Fibroblast of lung (primary cell): Measurements from ENCODE around the gene IGSF21. TPM values are rescaled to one million over a fixed set of nuclear protein-coding genes. Genes with fewer than 3 reads are reported as not detected.

Experiments
- DNase-seq, 2 donors: peaks; one replicate each; pipeline versions ENCODE4 v3.0.0 to v3.0.0-alpha.2; 2010; ENCODE audit warnings: low read depth in 2 of 2
- H2AFZ ChIP-seq: 2 replicates; pipeline ENCODE4 v1.5.1; 2012; ENCODE audit warnings: low read length, control low read depth, inconsistent platforms
- H3K27ac ChIP-seq: 2 replicates; pipeline ENCODE4 v1.5.1; 2011; ENCODE audit warnings: low read length, control low read depth; ENCODE audit not compliant: insufficient read depth
- H3K27me3 ChIP-seq: 2 replicates; pipeline ENCODE4 v1.5.1; 2011; ENCODE audit warnings: mild to moderate bottlenecking, low read length; ENCODE audit not compliant: control insufficient read depth, insufficient read depth
- H3K36me3 ChIP-seq: 2 replicates; pipeline ENCODE4 v1.5.1; 2011; ENCODE audit warnings: low read length; ENCODE audit not compliant: control insufficient read depth, insufficient read depth
- H3K4me1 ChIP-seq: 2 replicates; pipeline ENCODE4 v1.5.1; 2011; ENCODE audit warnings: low read length; ENCODE audit not compliant: control insufficient read depth, insufficient read depth; ENCODE audit errors: extremely low read depth
- H3K4me2 ChIP-seq: 2 replicates; pipeline ENCODE4 v1.5.1; 2011; ENCODE audit warnings: low read length, control low read depth; ENCODE audit not compliant: insufficient read depth; ENCODE audit errors: extremely low read depth
- H3K4me3 ChIP-seq, 4 experiments: fragments of 200-600 bp in 1 of 4; sonication (generic) in 1 of 4; replicated peaks in 1 of 4; 2 replicates each; pipeline ENCODE4 v1.5.1; 2011 to 2016; ENCODE audit warnings: low read length in 4 of 4, low read depth in 3 of 4, mild to moderate bottlenecking in 3 of 4, control low read depth in 2 of 4, inconsistent platforms in 1 of 4, mixed read lengths in 1 of 4; ENCODE audit not compliant: insufficient read depth in 1 of 4; ENCODE audit errors: control extremely low read depth in 1 of 4
- H3K79me2 ChIP-seq: 2 replicates; pipeline ENCODE4 v1.5.1; 2012; ENCODE audit warnings: mild to moderate bottlenecking, low read length, inconsistent platforms; ENCODE audit not compliant: control insufficient read depth, insufficient read depth
- H3K9ac ChIP-seq: 2 replicates; pipeline ENCODE4 v1.5.1; 2011; ENCODE audit warnings: mild to moderate bottlenecking, low read length, control low read depth; ENCODE audit not compliant: insufficient read depth
- H3K9me3 ChIP-seq: 2 replicates; pipeline ENCODE4 v1.5.1; 2012; ENCODE audit warnings: low read depth, low read length; ENCODE audit not compliant: control insufficient read depth, insufficient read depth
- H4K20me1 ChIP-seq: 2 replicates; pipeline ENCODE4 v1.5.1; 2011; ENCODE audit warnings: low read length; ENCODE audit not compliant: control insufficient read depth, insufficient read depth; ENCODE audit errors: extremely low read depth
- EZH2 ChIP-seq: IDR thresholded peaks from 2 replicates; pipeline ENCODE4 v1.5.1; 2012; ENCODE audit warnings: low read length, control low read depth, mild to moderate bottlenecking; ENCODE audit errors: missing control alignments
- polyA plus RNA-seq, 2 donors: library from polyadenylated mRNA; depleted of rRNA in 1 of 2; stranded (reverse) in 1 of 2; unstranded in 1 of 2; fragments of >200 nt; gene quantifications; 2 replicates each; pipeline ENCODE4 v1.2.1, GENCODE V29; 2011 to 2012; ENCODE audit warnings: missing spikeins in 1 of 2
- total RNA-seq: library from RNA; depleted of rRNA; stranded (reverse); fragments of >200 nt; gene quantifications from 2 replicates; pipeline ENCODE4 v1.2.1, GENCODE V29; 2014
- TF ChIP-seq, protein P1 (sequence below), 2 donors: IDR thresholded peaks in 1 of 2; conservative IDR thresholded peaks in 1 of 2; 1 replicate in 1 of 2; 2 replicates in 1 of 2; pipeline ENCODE4 v1.5.1; 2011 to 2012; ENCODE audit warnings: low read length in 2 of 2, control low read depth in 1 of 2, inconsistent platforms in 1 of 2, low read depth in 1 of 2, mild to moderate bottlenecking in 1 of 2

Gene IGSF21
- total and polyA plus RNA-seq, 2 donors (not counting 1 experiment from before 2014, with no cell fraction given), result not detected

DNA sequence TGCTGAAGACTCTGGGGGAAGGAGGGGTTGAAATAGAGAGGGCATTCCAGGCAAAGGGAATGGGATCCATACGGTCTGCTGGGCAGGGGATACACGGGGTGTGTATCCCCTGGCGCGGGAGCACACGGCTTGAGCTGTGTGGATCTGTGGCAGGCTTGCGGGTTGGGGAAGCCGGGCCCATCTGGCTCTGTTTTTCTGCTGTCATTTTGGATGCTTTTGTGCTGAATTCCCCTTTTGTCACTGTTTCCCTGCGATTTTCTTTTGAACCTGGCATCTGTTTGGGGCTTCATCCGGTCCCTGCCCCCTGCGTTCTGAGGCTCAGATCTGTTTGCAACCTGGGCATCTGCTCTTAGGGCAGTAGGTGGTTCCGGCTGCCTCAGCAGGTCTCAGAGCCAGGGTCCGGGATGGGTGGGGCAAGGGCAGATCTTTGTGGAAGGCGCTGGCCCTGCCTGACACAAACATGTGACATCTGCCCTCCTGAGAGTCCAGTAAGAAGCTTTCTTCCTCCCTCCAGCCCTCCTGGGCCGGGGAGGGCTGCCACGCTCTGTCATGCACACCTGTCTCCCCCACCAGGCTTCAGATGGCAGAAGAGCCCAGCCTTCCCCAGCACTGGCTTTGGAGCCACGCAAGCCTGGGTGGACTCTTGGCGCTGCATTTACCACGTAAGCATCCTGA, 84.0 kb downstream of the IGSF21 start:
- no peaks in the 10 kb centered on the region for H3K4me1 ChIP-seq
- no peak overlapping the region for H3K4me3 ChIP-seq
- no peak for DNase-seq
- H3K9me3 ChIP-seq, result no peaks in the 10 kb centered on the region
- H3K79me2 ChIP-seq, result no peaks in the 10 kb centered on the region
- TF ChIP-seq, protein P1, sequence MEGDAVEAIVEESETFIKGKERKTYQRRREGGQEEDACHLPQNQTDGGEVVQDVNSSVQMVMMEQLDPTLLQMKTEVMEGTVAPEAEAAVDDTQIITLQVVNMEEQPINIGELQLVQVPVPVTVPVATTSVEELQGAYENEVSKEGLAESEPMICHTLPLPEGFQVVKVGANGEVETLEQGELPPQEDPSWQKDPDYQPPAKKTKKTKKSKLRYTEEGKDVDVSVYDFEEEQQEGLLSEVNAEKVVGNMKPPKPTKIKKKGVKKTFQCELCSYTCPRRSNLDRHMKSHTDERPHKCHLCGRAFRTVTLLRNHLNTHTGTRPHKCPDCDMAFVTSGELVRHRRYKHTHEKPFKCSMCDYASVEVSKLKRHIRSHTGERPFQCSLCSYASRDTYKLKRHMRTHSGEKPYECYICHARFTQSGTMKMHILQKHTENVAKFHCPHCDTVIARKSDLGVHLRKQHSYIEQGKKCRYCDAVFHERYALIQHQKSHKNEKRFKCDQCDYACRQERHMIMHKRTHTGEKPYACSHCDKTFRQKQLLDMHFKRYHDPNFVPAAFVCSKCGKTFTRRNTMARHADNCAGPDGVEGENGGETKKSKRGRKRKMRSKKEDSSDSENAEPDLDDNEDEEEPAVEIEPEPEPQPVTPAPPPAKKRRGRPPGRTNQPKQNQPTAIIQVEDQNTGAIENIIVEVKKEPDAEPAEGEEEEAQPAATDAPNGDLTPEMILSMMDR (conservative IDR thresholded peaks at IDR 0.05 in 1 of 2, IDR thresholded peaks at IDR 0.05 in 1 of 2; ENCODE audit: low read depth in 1 of 2, low read length in 2 of 2), result no peak
- TF ChIP-seq EZH2, result no peak
- no peak overlapping the region for H3K27ac ChIP-seq
- no peaks in the 10 kb centered on the region for H4K20me1 ChIP-seq
- no peak overlapping the region for H3K9ac ChIP-seq
- H3K4me2 ChIP-seq, result no peak overlapping the region
- H3K27me3 ChIP-seq, result no peaks in the 10 kb centered on the region
- H2AFZ ChIP-seq, result no peak overlapping the region
- H3K36me3 ChIP-seq, result no peaks in the 10 kb centered on the region

DNA sequence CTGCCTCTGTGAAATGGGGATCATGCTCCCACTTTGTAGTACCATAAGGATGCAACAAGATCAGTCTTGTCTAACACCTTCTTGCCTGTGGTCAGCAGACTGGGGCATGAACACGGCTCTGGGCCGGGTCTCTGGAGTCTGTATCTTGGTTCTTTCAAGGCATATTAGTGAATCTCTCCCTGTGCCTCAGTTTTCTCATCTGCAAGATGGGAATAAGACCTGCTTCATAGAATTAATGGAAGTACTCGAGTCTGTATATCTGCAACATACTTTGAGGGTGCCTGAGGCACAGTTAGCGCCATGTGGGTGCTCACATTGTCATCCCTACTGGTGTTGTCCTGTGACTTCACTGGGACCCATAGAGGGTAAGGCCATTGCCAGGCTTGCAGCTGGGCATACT, 84.6 kb downstream of the IGSF21 start:
- Histone ChIP-seq H3K9me3 (no peaks in the 10 kb centered on the region), H3K9ac (no peak overlapping the region), H3K27me3 (no peaks in the 10 kb centered on the region), H2AFZ (no peak overlapping the region), H4K20me1 (no peaks in the 10 kb centered on the region), H3K79me2 (no peaks in the 10 kb centered on the region), H3K27ac (no peak overlapping the region), H3K36me3 (no peaks in the 10 kb centered on the region), H3K4me3 (no peak overlapping the region), H3K4me1 (no peaks in the 10 kb centered on the region), H3K4me2 (no peak overlapping the region)
- TF ChIP-seq, protein P1 (conservative IDR thresholded peaks at IDR 0.05 in 1 of 2, IDR thresholded peaks at IDR 0.05 in 1 of 2; ENCODE audit: low read depth in 1 of 2, low read length in 2 of 2), result no peak
- TF ChIP-seq EZH2, result no peak
- no peak for DNase-seq

DNA sequence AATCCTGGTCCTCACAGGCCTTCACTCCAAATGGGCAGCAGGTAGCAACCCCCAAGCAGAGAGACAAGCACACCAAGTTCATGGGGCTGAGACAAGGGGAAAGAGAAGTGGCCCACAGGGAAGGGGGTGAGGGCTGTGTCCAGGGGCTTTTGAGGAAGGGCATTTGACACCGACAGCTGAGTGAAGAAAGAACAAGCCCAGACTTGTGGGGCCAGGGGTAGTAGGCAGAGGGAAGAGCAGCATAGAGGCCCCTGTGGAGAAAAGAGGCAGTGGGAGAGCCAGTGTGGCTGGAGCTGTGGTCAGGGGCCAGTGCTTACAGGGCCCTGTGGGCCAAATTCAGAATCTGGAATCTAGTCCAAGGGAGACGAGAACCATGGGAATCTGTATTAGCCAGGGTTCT, 85.4 kb downstream of the IGSF21 start:
- Histone ChIP-seq H3K27ac (no peak overlapping the region), H3K27me3 (no peaks in the 10 kb centered on the region), H3K4me1 (no peaks in the 10 kb centered on the region), H3K9me3 (no peaks in the 10 kb centered on the region), H2AFZ (no peak overlapping the region), H3K79me2 (no peaks in the 10 kb centered on the region), H3K9ac (no peak overlapping the region), H3K4me3 (no peak overlapping the region), H4K20me1 (no peaks in the 10 kb centered on the region), H3K36me3 (no peaks in the 10 kb centered on the region), H3K4me2 (no peak overlapping the region)
- TF ChIP-seq, protein P1 (conservative IDR thresholded peaks at IDR 0.05 in 1 of 2, IDR thresholded peaks at IDR 0.05 in 1 of 2; ENCODE audit: low read depth in 1 of 2, low read length in 2 of 2), result no peak
- no peak for TF ChIP-seq EZH2
- DNase-seq, result no peak
